NCI-H1105 (cell line): ENCODE measurements around the gene STUM.
"Not testable (repeated sequence)": the region's sequence is repeated elsewhere in the genome, so short reads cannot be mapped to it uniquely, and the experiment has no call there.

ENCODE experiments used
- DNase-seq: peaks from one replicate; lab custom pipeline; 2025; lab: John Stamatoyannopoulos, UW

The STUM gene, protein sequence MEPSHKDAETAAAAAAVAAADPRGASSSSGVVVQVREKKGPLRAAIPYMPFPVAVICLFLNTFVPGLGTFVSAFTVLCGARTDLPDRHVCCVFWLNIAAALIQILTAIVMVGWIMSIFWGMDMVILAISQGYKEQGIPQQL

GRCh38 chr1:226548256-226549093 lies at the start of gene STUM:
STUM (plus strand) TSS chr1:226548764; CDS start chr1:226548905, 141 bp downstream.
- no peak for DNase-seq

DNA sequence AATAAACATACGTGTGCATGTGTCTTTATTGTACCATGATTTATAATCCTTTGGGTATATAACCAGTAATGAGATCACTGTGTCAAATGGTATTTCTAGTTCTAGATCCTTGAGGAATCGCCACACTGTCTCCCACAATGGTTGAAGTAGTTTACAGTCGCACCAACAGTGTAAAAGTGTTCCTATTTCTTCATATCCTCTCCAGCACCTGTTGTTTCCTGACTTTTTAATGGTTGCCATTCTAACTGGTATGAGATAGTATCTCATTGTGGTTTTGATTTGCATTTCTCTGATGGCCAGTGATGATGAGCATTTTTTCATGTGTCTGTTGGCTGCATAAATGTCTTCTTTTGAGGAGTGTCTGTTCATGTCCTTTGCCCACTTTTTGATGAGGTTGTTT lies 48.9 kb upstream of the STUM start:
- DNase-seq, result not testable (repeated sequence)

DNA sequence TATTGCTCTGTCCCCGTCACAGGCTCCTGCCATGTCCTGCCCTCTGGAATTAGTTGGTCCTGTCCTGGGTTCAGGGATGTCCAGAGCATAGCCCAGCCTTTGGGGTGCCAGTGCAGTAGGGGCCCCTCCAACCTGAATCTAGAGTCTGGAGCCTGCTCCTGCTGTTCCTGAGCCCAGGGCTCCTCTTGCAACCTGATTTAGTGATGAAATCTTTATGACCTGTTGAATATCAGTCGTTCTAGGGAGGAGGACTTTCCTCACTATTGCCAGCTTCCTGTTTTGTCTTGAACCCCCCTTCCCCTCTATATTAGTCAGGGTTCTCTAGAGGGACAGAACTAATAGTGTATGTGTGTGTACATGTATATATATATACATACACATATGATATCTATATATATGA lies 42.5 kb upstream of the STUM start:
- DNase-seq, result no peak

DNA sequence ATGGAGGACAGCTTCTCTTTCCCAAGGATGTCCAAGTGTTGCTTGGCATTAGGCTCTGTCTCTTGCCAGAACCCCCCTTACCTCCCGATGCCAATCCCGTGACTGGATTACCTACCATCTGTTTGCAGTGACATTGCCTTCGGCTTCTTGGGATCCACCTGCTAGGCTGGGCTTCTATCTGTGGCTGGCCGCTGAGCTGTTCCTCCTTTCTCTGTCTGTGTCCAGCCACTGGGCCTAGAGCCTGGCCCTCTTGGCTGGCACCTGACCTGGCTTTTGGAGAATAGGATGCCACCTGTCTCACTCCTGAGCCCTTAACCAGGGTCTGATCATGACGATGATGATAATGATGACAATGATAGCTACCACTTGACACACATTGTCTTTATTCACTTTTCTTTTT lies 41.6 kb upstream of the STUM start:
- DNase-seq, result no peak

- no peak for DNase-seq
Measured at GRCh38 chr1:226510453-226510852, 38.1 kb upstream of the STUM start.

DNA sequence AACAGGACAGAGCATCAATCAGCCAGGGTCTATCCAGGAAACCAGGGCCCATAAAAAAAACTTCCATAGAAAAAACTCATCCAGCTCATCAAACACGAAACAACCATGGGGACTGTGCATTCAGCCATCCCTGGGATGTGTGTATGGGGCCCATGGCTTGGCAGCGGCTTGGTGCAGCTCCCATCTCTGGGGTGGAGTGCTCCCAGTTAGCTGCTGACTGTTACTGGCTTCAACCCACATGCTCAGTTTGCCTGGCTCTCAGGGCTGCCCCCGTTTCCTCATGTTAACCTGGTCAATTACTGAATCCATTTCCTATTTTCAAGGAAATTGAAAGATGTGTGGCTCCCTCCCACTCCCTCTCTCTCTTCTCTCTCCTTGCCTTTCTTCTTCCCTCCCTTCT lies 37.3 kb upstream of the STUM start:
- DNase-seq, result no peak

GRCh38 chr1:226512076-226512728 lies 36.4 kb upstream of the STUM start:
- no peak for DNase-seq

DNA sequence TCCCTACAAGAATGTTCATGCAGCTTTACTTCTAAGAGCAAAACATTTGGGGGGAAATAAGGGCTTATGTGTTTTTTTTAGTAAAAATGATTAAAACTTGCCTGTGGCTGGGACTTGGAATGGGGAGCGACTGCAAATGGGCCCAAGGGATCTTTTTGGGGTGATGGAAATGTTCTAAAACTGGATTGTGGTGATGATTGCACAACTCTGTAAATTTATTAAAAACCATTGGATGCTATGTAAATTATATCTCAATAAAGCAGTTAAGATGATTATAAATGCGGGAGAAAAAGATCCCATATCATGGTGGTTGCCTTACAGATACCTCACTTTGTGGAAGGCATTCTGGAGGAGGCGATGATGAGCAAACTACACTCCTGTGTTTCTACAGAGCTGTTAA lies 30.2 kb upstream of the STUM start:
- DNase-seq, result no peak

DNA sequence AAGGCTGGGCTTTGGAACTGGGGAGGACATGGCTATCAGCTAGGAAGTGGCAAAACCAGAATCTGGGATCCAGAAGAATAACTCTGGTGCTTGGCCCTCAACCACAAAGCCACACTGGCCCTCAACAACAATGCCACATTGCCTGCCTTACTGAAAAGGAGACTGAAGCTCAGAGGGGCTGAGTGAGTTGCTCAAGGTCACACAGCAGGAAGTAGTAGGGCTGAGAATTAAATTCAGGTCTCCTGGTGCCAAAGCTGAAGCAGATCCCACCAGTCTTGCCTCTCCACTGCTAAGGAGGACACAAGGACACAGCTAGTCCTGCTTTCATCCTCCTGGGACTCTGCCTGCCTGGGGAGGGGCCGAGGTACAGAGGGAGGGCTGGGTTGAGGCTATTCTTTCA lies 29.4 kb upstream of the STUM start:
- no peak for DNase-seq

DNA sequence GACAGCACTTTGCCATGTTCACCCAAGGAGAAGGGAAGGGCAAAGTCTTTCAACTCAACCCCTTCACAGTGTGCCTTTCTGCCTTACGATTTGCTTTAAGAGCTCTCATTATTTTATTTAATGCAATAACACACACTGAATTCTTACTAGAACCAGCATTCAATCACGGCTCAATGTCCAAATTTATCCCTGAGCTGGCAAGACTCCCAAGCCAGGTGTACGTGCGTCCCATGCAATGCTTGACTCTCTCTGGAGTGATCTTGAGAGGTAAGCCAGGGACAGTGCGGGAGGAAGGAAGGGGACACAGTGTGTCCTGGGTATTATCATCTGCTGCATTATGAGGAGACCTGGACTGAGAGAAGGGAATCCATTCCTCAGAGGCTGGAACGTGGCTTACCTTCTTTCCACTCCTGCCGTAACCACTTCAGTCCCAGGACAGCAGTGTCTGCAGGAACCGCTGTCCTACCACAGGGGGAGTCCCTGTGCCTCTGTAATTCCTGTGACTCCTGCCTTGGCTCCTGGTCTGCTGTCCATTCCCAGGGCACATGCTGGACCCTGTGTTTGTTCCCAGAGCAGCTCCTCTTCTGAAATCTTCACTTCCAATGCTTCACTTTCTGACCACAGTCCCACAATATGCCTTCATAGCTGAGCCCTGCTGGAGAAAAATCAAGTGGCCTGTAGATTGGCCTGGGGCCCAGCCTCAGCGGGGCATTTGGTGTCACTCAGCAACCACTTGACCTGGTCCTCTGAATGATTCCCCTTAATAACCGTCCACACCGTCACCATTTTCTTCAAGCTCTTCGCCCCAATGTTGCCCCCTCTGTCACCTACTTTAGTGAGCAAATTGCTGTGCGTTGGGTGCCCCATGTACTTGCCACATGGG lies 28.6 kb upstream of the STUM start:
- no peak for DNase-seq

DNA sequence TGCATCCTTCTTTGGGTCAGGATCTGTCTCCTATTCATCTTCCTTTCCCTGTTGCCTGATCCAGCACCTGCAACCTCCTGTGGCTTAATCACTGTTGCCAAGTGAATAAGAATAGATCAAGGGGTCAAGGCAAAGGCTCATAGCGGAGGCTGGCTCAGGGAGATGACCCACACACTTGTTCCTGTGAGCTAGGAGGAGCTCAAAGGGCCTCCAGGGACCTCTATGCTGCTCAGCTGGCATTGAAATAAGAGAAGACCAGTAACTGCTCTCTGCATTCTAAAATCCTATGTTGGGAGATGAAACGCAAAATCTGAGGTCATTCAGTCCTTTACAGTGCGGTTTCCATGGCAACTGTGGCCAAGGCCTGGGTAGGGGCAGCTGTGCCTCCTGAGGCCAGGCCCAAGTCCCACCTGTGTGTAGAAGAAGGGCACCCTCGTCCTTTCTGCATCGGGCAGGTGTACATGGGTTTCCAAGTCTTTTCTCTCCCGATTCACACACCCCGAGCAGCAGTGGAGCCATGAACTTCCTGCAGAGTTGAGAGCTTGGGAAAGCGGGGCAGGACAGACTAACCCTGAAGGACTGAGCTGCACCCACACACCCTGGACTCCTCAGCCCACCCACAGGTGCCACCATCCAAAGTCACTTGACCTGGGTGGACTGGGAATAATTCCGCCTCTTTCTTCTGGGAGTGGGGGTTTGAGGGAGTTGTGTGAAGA lies 27.8 kb upstream of the STUM start:
- no peak for DNase-seq

- no peak for DNase-seq
Measured at GRCh38 chr1:226523646-226524406, 24.7 kb upstream of the STUM start.

DNA sequence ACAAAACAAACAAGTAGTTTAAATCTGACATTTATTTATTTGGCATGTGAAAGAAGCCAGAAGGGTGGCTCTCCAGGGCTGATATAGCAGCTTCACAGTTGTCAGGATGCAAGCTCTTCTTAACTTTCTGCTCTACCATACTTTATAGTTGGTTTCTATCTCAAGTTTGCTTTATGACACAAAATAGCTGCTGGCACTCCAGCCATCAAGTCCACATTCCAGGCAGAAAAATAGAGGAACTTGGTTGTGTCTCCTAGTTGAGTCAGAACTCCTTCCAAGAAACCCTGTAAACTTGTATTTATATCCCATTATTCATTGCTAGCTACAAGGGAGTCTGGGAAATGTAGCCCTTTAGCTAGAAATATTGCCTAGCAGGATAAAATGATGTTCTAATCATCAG lies 24.0 kb upstream of the STUM start:
- DNase-seq, result no peak

DNA sequence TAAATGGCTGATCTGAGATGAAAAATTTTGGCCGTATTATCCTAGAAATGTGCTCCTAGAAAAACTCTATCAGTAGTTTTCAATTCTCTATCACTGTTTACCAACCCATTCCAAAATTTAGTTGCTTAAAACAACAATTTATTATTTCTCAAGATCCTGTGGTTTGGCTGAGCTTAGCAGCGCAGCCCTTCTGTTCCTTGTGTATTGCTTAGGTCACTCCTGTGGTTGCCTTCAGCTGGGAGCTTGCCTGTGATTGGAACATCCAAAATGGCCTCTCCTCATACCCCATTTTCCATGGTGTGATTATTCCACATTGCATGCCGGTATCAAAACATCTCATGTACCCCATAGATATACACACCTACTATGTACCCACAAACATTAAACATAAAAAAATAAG lies 22.8 kb upstream of the STUM start:
- no peak for DNase-seq

DNA sequence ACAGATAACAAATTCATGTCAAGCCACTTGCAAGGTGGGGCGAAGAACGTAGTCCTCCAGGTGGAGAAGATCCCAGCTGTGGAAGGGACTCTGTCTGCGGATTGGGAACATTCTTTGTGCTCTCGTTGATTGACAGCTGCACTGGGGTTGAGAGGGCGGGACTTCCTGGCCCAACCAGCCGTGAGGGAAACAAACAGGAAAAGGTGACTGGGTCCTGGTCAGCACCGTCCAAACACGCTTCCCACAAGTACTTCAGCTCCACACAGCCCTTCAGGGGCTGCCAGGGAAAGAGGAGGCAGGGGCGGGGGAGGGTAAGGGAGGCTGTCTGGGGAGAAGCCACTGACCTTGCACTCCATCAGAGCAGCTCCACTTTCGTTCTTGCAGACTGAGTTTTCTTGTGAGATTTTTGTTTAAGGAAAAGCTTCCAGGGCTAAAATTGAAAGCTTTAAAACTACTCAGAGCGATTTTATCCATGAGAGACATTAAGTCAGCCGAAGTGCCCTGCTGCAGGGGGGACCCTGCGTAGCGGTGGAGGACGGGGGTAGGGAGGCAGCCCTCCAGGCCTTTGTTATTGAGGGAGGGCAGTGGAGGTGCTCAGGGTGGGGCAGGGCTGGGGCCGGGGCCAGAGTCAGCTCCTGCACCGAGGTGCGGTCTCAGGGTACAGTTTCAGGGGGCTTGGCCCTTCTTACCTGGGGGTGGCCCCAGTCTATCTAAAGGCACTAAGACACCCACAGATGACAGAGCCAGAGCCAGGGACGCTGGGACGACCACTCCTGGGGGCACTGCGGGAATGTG lies 21.6 kb upstream of the STUM start:
- no peak for DNase-seq

- no peak for DNase-seq
Measured at GRCh38 chr1:226529891-226530290, 18.7 kb upstream of the STUM start.

GRCh38 chr1:226530591-226530990 lies 18.0 kb upstream of the STUM start:
- no peak for DNase-seq

DNA sequence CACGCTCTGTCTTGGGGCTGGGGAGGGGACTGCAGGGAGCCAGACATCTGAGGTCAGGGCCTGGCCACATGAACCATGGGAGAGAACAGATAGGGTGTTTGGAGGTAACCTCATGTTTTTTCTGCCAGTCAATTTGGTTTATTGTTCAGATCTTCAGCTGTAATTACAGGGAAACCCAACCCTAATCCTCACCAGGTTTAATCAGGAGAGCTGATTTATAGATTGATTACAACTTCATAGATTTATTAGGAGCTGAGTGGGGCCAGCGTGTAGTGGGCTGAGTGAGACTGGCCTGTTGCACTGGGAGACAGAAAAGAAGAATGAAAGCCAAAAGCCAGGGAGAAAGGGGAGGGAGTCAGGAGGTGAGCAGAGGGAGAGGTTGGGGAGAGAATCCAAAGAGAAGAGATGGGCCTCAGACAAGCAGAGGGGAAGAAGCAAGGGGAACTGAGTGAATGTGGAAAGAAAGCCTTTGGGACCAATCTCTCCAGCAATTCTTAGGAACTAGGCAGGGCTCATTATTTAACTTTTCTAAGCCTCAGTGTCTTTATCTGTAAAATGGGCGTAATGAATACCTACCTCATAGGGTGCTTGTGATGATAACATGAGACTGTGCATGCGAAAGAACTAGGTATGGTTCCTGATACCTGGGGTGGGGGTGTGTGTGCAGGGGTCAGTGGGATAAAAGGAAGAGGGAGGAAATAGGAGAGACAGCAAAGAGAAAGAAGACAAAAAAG lies 17.0 kb upstream of the STUM start:
- no peak for DNase-seq

DNA sequence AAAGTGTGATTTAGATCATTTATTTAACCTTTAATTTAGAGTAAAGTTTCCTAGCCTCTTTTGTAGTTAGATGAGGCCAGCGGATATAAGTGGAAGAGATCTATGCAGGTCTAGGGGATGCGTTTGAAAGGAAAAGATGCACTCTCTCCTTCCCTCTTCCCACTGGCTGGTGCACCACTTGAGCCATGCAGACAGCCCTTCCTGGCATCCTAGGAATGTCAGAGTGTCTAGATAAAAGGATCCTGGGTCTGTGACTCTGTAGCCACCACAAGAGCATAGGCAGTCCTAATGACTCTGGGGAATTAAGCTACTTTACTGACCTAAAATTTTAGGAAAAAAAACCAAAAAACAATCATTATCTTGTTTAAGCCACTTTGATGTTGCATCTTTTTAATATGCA lies 16.0 kb upstream of the STUM start:
- no peak for DNase-seq
